Transverse colon (tissue), 4 donors: Measurements from ENCODE around the gene RASSF4. TPM values are rescaled to one million over a fixed set of nuclear protein-coding genes. Genes with fewer than 3 reads are reported as not detected.
A peak's percentile ranks its signal among the peaks of the same experiment; 100 is the strongest.

ENCODE experiments used
- DNase-seq: peaks from one replicate; pipeline ENCODE4 v3.0.0-alpha.2; 2019
- H3K27ac ChIP-seq, 4 donors: fragments of 200-600 bp; sonication (generic); 2 replicates each; pipeline ENCODE4 v1.5.1; 2016 to 2018; ENCODE audit warnings: inconsistent platforms in 4 of 4
- H3K27me3 ChIP-seq: fragments of 200-600 bp; sonication (generic); 2 replicates; pipeline ENCODE4 v1.5.1; 2017; ENCODE audit warnings: inconsistent platforms
- H3K36me3 ChIP-seq, 4 donors: fragments of 200-600 bp; sonication (generic); 2 replicates each; pipeline ENCODE4 v1.5.1; 2017 to 2019; ENCODE audit warnings: inconsistent platforms in 4 of 4
- H3K4me1 ChIP-seq, 4 donors: fragments of 200-600 bp; sonication (generic); 2 replicates each; pipeline ENCODE4 v1.5.1; 2017 to 2020; ENCODE audit warnings: inconsistent platforms in 4 of 4
- H3K4me3 ChIP-seq, 4 donors: fragments of 200-600 bp; sonication (generic); 1 replicate in 1 of 4; 2 replicates in 3 of 4; pipeline versions ENCODE4 v1.5.1 to v1.6.1; 2017 to 2019; ENCODE audit warnings: inconsistent platforms in 4 of 4
- H3K9me3 ChIP-seq, 2 donors: fragments of 200-600 bp; sonication (generic); 2 replicates each; pipeline ENCODE4 v1.5.1; 2017 to 2019; ENCODE audit warnings: inconsistent platforms in 2 of 2
- EP300 ChIP-seq: sonication (generic); formaldehyde crosslinking; IDR thresholded peaks from one replicate; pipeline ENCODE4 v1.6.1; 2017; ENCODE audit warnings: antibody characterized with exemption, low read depth
- POLR2A ChIP-seq: fragments of 450-650 bp; IDR thresholded peaks from one replicate; pipeline ENCODE4 v1.6.1; 2016; ENCODE audit warnings: antibody characterized with exemption, mild to moderate bottlenecking, moderate library complexity
- POLR2AphosphoS5 ChIP-seq, 3 donors: sonication (generic); formaldehyde crosslinking; IDR thresholded peaks; one replicate each; pipeline ENCODE4 v1.6.1; 2016; ENCODE audit warnings: antibody characterized with exemption in 3 of 3
- WGBS, 2 donors: methylation state at CpG; one replicate each; pipeline ENCODE4 v1.1.5; 2018; ENCODE audit warnings: low coverage in 1 of 2; 5-methylcytosine and 5-hydroxymethylcytosine counted together
- in situ Hi-C, 4 donors: fragments of 200-750 bp; cut with MboI; loops; one replicate each; pipeline versions ENCODE4 v1.15.0 to v1.15.1; 2017; ENCODE audit warnings: low sequenced_read_pairs in 3 of 4, low pct_ligation_motif_present in 1 of 4, low pct_unique_long_range_greater_than_20kb in 1 of 4
- intact Hi-C: fragments of 100-400 bp; cut with DNase I; formaldehyde crosslinking; loops from one replicate; pipeline ENCODE4 v1.15.1; 2023; ENCODE audit warnings: low total_unique reads
- total RNA-seq, 4 donors: library from RNA; depleted of rRNA; stranded (reverse); fragments of >200 nt; gene quantifications; one replicate each; pipeline ENCODE4 v1.1.0, GENCODE V29; 2016
- TF ChIP-seq, protein P1 (sequence below), 5 experiments: fragments of 200-600 bp in 3 of 5; fragments of 450-650 bp in 2 of 5; sonication (generic) in 3 of 5; IDR thresholded peaks; 1 replicate in 2 of 5; 2 replicates in 3 of 5; pipeline ENCODE4 v1.5.1; 2016 to 2017; ENCODE audit warnings: antibody characterized with exemption in 5 of 5, inconsistent platforms in 3 of 5, mild to moderate bottlenecking in 2 of 5, moderate library complexity in 1 of 5

The RASSF4 gene
- total RNA-seq, 4 donors from 2014 or later: 26.8 to 37.8 (median 27.5) TPM

DNA sequence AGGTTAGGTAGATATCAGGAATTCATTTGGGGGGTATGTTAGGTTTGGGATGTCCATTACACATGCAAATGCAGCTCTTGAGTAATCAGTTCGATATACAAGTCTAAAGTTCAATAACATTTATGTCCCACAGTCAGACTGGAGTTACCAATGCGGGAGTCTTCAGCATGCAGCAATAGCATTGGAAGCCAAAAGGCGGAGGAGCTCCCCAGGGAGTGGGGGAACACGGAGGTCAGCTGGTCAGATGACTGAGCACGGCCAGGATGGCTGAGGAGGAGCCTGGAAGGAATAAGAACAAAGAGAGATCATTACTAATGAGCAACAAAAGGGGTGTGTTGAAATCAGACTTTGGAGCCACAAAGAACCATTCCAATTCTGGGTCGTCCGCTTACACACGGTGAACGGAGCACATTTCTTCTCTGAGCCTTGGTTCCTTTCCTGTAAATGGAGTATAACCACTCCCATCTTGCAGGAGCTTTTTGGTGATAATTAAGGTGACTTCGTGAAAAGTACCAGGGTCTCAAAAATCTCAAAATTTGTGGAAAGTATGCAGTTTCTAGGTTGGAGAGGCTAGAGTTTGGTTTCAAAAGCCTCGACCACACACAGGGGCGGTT is 40.6 kb downstream of the RASSF4 start:
- peak overlapping the region; percentile 90 to 95 (median 94) for H3K27ac ChIP-seq
- H3K4me3 ChIP-seq: peak overlapping the region; percentile 29 to 63 (median 56)
- in situ Hi-C loops: no loop called here
- peaks cover 0 to 10% (median 4%) of the 10 kb centered on the region in 4 donors for H3K36me3 ChIP-seq
- TF ChIP-seq, protein P1, sequence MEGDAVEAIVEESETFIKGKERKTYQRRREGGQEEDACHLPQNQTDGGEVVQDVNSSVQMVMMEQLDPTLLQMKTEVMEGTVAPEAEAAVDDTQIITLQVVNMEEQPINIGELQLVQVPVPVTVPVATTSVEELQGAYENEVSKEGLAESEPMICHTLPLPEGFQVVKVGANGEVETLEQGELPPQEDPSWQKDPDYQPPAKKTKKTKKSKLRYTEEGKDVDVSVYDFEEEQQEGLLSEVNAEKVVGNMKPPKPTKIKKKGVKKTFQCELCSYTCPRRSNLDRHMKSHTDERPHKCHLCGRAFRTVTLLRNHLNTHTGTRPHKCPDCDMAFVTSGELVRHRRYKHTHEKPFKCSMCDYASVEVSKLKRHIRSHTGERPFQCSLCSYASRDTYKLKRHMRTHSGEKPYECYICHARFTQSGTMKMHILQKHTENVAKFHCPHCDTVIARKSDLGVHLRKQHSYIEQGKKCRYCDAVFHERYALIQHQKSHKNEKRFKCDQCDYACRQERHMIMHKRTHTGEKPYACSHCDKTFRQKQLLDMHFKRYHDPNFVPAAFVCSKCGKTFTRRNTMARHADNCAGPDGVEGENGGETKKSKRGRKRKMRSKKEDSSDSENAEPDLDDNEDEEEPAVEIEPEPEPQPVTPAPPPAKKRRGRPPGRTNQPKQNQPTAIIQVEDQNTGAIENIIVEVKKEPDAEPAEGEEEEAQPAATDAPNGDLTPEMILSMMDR (IDR thresholded peaks at IDR 0.05): peak in 1 of 5 experiments; percentile 25
- no peak for TF ChIP-seq EP300
- peak in 2 of 3 donors; percentile 12 to 25 for TF ChIP-seq POLR2AphosphoS5 (IDR thresholded peaks at IDR 0.05)
- peak; percentile 8 for TF ChIP-seq POLR2A
- WGBS, 2 donors: 36 to 42% methylated on average over 7 to 12 of the region's 12 CpGs
- H3K4me1 ChIP-seq: peaks cover 20 to 58% (median 32%) of the 10 kb centered on the region in 4 donors
- intact Hi-C loops: no loop called here
- no peaks in the 10 kb centered on the region for H3K27me3 ChIP-seq
- H3K9me3 ChIP-seq: no peaks in the 10 kb centered on the region
- DNase-seq: peak; percentile 52

DNA sequence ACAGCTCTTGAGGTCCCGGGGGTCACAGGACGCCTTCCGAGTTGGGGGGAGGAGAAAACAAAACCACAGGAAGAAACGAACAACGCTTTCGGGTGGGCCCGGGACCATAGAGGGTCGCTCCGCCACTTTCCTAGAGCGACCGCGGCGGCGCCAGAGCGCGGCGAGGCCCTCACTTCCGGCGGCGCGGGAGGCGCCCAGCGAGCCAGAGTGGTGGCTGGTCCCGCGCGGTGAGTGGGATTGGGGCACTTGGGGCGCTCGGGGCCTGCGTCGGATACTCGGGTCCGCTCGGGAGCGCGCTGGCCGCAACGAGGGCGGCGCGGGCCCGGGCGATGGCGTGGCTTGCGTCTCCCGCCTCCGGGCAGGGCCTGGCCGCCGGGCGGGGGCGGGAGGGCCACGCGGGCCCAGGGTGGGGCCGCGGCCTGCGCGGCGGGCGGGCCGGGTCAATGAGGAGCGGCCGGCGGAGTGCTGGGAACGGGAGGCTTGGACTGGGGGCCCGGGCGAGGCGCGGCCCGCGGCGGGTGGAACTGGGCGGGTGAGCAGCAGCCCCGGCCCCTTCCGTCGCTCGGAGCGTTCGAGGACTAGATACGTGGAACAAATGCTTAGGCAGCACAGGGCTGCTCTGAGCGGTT is 41.3 kb downstream of the RASSF4 start, which contains the start of gene ZNF22:
TSS of gene ZNF22 (plus strand) at position 172 of the 629 bp plus-strand sequence. CDS start 2,446 bp downstream, outside the sequence.
- DNase-seq: peak; percentile 74
- 0% methylated on average over 38 of the region's 79 CpGs; no CpG with 5 or more reads in 1 of the 2 donors for WGBS, 2 donors
- intact Hi-C loops: no loop called here
- Histone ChIP-seq H3K9me3 (no peaks in the 10 kb centered on the region), H3K27me3 (no peaks in the 10 kb centered on the region), H3K36me3 (peaks cover 0 to 10% (median 4%) of the 10 kb centered on the region in 4 donors), H3K4me1 (peaks cover 18 to 56% (median 28%) of the 10 kb centered on the region in 4 donors), H3K27ac (peak within 1 kb of the TSS; percentile 90 to 95 (median 94)), H3K4me3 (peak within 1 kb of the TSS; percentile 29 to 63 (median 56))
- TF ChIP-seq POLR2A (peak; percentile 35), EP300 (no peak), POLR2AphosphoS5 (IDR thresholded peaks at IDR 0.05) (peak in 2 of 3 donors; percentile 52 to 78)
- TF ChIP-seq, protein P1 (IDR thresholded peaks at IDR 0.05): peak in 4 of 5 experiments; percentile 7 to 29 (median 24)
- in situ Hi-C loops: no loop called here

DNA sequence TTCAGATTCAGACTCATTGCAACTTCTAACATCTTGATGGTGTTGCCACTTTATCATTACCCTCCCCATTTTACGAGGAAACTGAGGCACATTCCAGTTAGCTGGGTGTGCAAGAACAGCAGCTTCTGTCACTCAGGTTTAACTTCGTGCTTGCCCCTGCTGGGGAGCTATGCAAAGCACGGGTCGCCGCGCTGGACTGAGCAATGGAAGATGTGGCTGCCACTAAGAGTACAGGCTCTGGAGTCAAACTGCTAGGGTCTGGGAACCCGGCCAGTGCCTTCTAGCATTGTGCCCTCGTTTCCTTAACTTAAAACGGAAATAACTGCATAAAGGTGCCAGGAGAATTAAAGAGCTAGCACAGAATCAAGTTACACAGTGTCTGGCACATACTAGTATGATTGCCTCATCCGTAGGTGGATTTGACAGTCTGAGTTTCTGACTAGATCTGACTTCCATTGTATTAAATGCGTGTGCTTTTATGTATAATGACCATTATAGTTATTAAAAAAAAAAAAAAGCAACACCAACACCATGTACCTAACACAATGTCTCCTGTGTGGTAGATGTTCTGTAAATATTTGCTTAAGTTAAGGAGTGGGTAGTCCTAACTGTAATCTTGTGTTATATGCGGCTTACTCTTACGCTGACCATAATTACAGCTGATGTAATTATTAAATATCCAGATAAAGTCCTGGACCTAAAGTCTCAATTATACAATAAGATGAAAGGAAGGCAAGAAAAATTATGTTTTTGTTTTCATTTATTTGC is 42.0 kb downstream of the RASSF4 start:
- in situ Hi-C loops: no loop called here

More for the DNA sequence above, 42.0 kb downstream of the RASSF4 start:
- Histone ChIP-seq H3K36me3 (peaks cover 0 to 10% (median 4%) of the 10 kb centered on the region in 4 donors), H3K27ac (peak overlapping the region; percentile 90 to 95 (median 94)), H3K4me1 (peaks cover 13 to 49% (median 22%) of the 10 kb centered on the region in 4 donors), H3K27me3 (no peaks in the 10 kb centered on the region), H3K9me3 (no peaks in the 10 kb centered on the region), H3K4me3 (peak overlapping the region; percentile 27 to 63 (median 56))
- DNase-seq: peak; percentile 66
- WGBS, 2 donors: 8 to 26% methylated on average over 4 to 13 of the region's 13 CpGs
- intact Hi-C loops: loop anchor here (2.0 kb wide), 1 partner anchor 43 kb away; the partner anchor contains the start of gene RASSF4
- peak; percentile 39 for TF ChIP-seq POLR2A
- TF ChIP-seq EP300: no peak
- peak; percentile 3 to 45 (median 32) for TF ChIP-seq POLR2AphosphoS5 (IDR thresholded peaks at IDR 0.05)
- TF ChIP-seq, protein P1 (IDR thresholded peaks at IDR 0.05): peak; percentile 13 to 49 (median 23)
